Osteocyte (in vitro differentiated cells): ENCODE results near the gene IL11RA. TPM values are rescaled to one million over a fixed set of nuclear protein-coding genes. Genes with fewer than 3 reads are reported as not detected.

Experiments
- DNase-seq: peaks from one replicate; pipeline ENCODE4 v3.0.0; 2021; ENCODE audit warnings: mixed read lengths; ENCODE audit not compliant: unreplicated experiment; ENCODE audit errors: extremely low spot score
- H3K27ac Mint-ChIP-seq: one replicate; pipeline ENCODE4 v1.8.0; 2021; ENCODE audit warnings: mild to moderate bottlenecking, mixed read lengths; ENCODE audit not compliant: unreplicated experiment
- H3K27me3 Mint-ChIP-seq: one replicate; pipeline ENCODE4 v1.8.0; 2021; ENCODE audit warnings: mixed read lengths; ENCODE audit not compliant: unreplicated experiment
- H3K36me3 Mint-ChIP-seq: one replicate; pipeline ENCODE4 v1.8.0; 2021; ENCODE audit warnings: mixed read lengths; ENCODE audit not compliant: unreplicated experiment
- H3K4me1 Mint-ChIP-seq: one replicate; pipeline ENCODE4 v1.8.0; 2021; ENCODE audit warnings: mixed read lengths; ENCODE audit not compliant: unreplicated experiment
- H3K4me3 Mint-ChIP-seq: one replicate; pipeline ENCODE4 v1.8.0; 2021; ENCODE audit warnings: mild to moderate bottlenecking, moderate library complexity, mixed read lengths; ENCODE audit not compliant: unreplicated experiment
- H3K9me3 Mint-ChIP-seq: one replicate; pipeline ENCODE4 v1.8.0; 2021; ENCODE audit warnings: mixed read lengths; ENCODE audit not compliant: unreplicated experiment
- total RNA-seq: library from RNA; stranded (reverse); gene quantifications from 2 replicates; pipeline ENCODE4 v1.2.1, GENCODE V29; 2021
- TF ChIP-seq, protein P1 (sequence below): fragments of 200-600 bp; sonication (generic); IDR thresholded peaks from 2 replicates; pipeline ENCODE4 v1.5.0; 2021; ENCODE audit warnings: antibody characterized with exemption, mild to moderate bottlenecking, moderate library complexity

The IL11RA gene
- total RNA-seq, 1 donor from 2014 or later: 36.7 TPM

DNA sequence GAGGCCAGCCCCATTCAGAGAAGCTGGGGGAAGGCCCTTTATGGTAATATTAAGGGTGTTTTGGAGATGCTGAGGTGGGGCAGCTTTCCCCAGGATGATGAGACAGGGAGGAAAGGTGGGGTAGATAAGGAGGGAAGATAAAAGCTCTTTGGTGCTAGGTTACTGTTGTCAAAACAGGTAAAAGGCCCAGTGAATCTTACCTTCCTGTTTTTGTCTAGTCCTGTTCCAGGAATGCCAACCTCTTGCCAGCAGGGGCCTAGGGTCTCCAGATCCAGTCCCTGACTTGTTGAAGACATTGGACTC lies 11.3 kb downstream of the IL11RA start:
- Mint-ChIP-seq H3K27me3 (no peaks in the 10 kb centered on the region), H3K4me3 (no peak overlapping the region), H3K27ac (no peak overlapping the region), H3K9me3 (no peaks in the 10 kb centered on the region), H3K36me3 (peaks cover 2% of the 10 kb centered on the region), H3K4me1 (peaks cover 11% of the 10 kb centered on the region)
- TF ChIP-seq, protein P1, sequence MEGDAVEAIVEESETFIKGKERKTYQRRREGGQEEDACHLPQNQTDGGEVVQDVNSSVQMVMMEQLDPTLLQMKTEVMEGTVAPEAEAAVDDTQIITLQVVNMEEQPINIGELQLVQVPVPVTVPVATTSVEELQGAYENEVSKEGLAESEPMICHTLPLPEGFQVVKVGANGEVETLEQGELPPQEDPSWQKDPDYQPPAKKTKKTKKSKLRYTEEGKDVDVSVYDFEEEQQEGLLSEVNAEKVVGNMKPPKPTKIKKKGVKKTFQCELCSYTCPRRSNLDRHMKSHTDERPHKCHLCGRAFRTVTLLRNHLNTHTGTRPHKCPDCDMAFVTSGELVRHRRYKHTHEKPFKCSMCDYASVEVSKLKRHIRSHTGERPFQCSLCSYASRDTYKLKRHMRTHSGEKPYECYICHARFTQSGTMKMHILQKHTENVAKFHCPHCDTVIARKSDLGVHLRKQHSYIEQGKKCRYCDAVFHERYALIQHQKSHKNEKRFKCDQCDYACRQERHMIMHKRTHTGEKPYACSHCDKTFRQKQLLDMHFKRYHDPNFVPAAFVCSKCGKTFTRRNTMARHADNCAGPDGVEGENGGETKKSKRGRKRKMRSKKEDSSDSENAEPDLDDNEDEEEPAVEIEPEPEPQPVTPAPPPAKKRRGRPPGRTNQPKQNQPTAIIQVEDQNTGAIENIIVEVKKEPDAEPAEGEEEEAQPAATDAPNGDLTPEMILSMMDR: no peak
- DNase-seq: no peak

DNA sequence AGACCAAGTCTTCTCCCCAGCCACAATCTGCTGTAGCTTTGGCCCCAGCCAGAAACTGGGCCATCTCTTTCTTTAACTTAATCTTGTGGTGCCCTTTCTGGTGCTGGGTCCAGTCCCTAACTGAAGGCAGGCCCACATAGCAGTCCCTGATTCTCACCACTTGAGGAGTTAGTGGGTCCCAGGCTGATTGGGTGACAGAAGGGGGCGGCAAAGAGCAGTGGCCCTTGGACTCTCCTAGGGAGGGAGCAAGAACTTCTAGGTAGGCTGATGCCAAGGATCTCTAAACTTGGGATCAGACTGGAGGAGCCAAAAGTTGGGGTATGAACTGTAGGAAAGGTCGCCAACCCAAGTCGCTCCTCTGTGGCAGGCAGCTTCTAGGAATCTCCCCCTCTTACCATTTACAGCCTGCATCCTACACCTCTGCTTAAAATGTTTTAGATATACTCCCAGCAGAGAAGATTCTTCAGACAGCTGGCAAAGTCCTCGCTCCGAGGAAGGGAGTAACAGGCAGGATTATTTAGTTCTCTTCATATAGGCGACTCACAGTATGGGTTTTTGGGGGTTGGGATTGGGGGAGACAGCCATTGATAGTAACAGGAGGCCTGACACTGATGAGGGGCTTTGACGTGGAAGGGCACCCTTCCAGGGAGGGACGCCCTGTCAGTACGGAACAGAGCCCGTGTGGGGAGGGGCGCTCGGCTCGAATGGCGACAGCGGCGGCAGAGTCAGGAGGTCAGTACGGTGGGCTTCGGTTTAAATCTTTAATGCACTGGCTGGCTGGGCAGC lies 12.5 kb downstream of the IL11RA start:
- H3K4me3 Mint-ChIP-seq: peak overlapping the region; percentile 88
- H3K27me3 Mint-ChIP-seq: no peaks in the 10 kb centered on the region
- peak; percentile 88 for DNase-seq
- no peaks in the 10 kb centered on the region for H3K9me3 Mint-ChIP-seq
- H3K4me1 Mint-ChIP-seq: peaks cover 11% of the 10 kb centered on the region
- TF ChIP-seq, protein P1: peak; percentile 79
- H3K36me3 Mint-ChIP-seq: peaks cover 4% of the 10 kb centered on the region
- H3K27ac Mint-ChIP-seq: peak overlapping the region; percentile 97

DNA sequence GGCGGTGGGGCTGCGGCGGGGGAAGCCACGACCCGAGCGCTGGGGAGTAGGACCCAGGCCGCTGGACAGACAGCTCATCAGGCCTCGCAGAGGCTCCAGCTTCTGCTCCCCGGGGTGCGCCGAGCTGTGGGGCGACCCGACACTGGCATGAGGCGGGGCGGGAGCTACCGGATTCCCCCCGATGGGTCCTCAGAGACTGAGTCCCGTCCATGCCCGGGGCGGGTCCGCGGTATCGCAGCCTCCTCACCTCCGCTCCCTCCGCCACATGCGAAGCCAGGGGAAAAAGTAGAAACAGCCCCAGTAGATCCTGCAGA lies 13.0 kb downstream of the IL11RA start:
- TF ChIP-seq, protein P1: no peak
- Mint-ChIP-seq H3K9me3 (no peaks in the 10 kb centered on the region), H3K4me1 (peaks cover 11% of the 10 kb centered on the region), H3K27me3 (no peaks in the 10 kb centered on the region), H3K27ac (peak overlapping the region; percentile 97), H3K4me3 (peak overlapping the region; percentile 88), H3K36me3 (peaks cover 4% of the 10 kb centered on the region)
- no peak for DNase-seq

DNA sequence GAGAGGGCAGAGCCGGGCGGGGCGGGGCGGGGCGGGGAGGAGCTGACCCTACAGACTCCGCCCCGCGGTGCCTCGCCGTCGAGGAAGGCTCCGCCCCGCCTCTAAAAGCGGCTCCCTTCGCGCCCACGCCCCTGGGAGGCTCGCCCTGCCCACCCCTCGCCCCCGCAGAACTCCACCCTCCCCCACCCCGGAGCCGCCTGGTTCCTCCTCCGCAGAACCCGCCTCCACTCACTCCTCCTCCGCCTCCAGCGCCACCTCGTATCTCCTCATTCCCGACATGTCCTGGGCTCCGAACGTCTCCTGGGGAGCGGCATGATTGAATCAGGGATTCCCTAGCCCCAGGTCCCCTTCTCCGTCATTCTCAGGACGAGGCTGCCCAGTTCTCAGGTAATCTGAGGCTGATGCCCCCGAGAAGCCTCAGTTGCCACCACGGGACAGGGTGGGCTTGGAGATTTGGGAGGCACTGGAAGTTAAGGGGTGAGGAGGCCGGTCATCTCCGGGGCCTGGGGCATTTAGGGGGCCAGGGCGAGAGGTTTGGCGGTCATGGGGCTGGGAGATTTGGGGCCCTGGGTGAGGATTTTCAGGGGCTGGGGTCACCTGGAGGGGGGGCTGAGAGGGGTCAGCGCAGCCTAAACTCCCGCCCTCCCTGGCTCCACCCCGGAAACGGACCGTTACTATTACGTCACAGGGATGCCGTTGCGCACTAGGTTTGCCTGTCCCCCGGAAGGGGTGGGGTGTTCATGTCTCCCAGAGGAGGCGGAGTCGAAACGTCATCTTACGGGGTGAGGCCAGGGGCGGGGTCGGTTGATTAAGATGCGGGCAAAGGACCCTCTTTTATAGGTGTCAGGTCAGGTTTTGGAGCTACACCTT lies 13.6 kb downstream of the IL11RA start:
- Mint-ChIP-seq H3K4me1 (peaks cover 11% of the 10 kb centered on the region), H3K27me3 (no peaks in the 10 kb centered on the region), H3K27ac (peak overlapping the region; percentile 97), H3K9me3 (no peaks in the 10 kb centered on the region), H3K4me3 (peak overlapping the region; percentile 88), H3K36me3 (peaks cover 4% of the 10 kb centered on the region)
- peak; percentile 96 for DNase-seq
- TF ChIP-seq, protein P1: no peak
